ENCODE measurements around the gene COG8.

The COG8 gene

DNA sequence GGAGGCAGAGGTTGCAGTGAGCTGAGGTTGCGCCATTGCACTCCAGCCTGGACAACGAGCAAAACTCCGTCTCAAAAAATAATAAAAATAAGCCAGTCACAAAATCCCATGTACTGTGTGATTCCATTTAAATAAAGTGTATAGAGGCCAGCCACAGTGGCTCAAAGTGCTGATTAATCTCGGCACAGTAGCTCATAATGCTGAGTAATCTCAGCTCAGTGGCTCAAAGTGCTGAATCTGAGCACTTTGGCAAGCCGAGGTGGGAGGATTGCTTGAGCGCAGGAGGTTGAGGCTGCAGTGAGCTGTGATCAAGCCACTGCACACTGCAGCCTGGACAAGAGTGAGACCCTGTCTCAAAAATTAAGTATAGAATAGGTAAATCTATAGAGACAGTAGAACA is 7.3 kb upstream of the COG8 start:
- no peak for DNase-seq (ENCODE audit: low read depth)

DNA sequence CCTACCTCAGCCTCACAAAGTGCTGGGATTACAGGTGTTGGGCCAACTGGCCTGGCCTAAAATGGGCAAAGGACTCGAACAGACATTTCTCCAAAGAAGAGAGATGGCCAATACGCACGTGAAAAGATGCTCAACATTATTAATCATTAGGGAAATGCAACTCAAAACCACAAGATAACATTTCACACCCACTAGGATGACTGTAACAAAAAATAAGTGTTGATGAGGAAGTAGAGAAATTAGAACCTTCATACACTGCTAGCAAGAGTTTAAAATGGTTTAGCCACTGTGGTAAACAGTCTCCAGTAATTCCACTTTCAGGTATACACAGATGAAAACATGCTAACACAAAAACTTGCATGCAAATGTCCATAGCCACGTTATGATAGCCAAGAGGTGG is 6.6 kb upstream of the COG8 start:
- no peak for DNase-seq (ENCODE audit: low read depth)

DNA sequence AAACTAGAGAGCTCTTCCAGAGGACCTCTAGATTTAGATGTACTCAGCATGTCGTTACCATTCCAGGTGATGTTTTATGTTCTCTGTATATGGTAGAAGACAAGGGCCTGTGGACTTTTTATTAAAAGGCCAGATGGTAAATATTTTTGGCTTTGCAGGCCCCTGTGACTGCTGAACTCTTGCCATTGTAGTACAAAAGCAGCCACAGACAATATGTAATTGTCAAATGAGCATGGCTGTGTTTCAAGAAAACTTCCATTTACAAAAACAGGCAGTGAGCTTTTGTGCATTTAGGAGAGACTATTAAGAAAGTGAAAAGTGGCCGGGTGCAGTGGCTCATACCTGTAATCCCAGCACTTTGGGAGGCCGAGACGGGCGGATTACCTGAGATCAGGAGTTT is 4.8 kb upstream of the COG8 start:
- no peak for DNase-seq (ENCODE audit: low read depth)

DNA sequence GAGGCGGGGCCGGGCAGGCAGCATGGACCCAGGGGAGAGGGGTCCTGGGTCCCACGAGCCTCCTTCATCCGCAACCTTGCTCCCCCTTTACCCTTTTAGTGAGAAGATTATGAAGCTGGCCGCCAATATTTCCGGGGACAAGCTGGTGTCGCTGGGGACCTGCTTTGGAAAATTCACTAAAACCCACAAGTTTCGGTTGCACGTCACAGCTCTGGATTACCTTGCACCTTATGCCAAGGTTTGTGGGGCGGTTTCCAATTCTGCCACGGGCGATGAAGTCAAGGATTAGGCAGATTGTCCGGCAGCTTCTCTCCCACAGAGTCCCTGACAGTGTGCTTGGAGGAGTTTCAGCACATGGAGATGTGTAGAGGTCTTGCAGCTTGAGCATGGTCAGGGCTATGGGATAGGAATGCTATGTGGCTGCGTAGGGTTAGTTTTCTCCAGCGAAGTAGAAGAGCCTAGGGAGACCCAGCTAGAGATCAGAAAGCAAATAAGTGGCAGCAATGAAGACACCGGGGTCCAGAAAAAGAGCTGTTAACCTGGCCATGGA is 806 bp upstream of the COG8 start:
- DNase-seq (ENCODE audit: low read depth): no peak

DNA sequence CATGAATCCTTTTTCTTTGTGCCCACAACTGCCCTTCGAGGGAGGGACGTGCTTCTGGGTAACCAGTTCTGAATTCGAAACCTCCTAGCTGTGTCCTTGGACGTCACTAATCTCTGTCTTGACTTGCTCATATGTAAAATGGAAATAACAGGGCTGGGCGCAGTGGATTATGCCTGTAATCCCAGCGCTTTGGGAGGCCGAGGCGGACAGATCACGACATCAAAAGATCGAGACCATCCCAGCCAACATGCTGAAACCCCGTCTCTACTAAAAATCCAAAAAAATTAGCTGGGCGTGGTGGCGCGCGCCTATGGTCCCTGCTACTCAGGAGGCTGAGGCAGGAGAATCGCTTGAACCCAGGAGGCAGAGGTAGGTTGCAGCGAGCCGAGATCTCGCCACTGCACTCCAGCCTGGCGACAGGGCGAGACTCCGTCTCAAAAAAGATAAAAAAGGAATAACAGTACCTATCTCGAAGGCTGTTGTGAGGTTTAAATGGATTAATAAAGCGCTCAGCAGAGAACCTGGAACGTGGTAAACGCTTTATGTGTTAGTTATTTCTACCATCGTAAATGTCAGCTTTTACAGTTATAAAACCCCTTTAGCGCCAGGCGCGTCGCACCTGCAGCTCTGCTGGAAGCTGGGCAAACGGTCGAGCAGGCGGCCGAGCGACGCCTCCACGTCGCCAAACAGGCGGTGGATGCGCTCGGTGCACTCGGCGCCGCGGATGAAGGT is 641 bp downstream of the COG8 start:
- DNase-seq (ENCODE audit: low read depth): no peak

DNA sequence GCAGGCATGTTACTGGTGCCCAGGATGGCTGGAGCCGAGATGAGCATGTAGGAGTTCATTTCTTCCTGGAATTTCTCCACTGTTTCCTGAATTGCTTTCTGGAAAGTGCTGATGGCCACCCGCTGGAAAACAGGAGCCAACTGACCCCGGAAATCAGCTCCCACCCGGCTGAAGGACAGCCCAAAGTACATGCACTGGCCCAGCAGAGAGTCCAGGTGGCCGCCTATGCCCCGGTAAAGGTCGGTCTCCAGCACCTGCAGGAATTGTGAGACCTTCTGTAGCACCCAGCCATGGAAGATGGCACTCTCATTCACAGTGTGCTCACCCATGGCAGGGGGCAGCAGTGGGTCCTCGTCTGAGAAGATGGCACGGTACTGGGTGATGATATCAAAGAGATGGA is 4.7 kb downstream of the COG8 start:
- DNase-seq (ENCODE audit: low read depth): no peak

DNA sequence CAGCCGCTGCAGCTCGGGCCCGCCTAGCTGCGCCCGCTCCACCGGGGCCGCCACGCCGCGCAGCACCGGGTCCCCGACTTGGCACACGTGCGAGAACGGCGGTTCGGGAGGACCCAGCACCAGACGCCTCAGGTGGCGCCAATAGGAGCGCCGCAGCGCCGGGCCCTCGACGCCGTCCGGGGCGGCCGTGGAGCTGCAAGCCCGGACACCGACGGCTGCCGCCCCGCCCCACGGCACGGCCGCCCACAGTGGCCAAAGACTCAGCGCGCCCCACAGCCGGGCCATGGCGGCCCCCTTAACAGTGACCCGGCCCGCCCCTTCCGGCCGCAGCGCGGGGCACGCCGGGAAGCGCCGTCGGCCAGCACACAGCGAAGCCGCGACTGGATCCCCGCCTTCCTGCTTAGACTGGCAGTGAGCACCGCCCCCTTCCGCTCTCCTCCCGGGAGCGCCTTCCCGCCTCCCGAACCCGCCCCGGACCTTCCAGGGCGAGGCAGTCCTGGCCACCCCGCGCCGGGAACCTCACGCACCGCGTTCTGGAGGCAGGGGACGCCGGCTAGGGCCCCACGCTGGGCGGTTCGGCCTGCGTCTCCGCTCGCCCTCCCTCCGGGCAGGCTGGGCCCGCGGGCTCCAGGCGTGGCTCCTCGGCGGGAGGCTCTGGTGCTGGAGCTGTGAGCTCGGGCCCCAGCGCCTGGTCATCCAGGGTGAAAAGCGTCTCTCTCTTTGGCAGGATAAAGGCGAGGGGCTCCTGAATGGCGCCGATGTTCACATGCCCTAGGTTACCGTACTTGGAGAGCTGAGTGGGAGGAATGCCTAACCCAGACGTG is 8.9 kb downstream of the COG8 start, which contains the start of gene PDF:
PDF (minus strand) TSS at position 303 of the 824 bp plus-strand sequence; CDS start at position 285, 18 bp downstream.
- DNase-seq (ENCODE audit: low read depth): peak; percentile 81

DNA sequence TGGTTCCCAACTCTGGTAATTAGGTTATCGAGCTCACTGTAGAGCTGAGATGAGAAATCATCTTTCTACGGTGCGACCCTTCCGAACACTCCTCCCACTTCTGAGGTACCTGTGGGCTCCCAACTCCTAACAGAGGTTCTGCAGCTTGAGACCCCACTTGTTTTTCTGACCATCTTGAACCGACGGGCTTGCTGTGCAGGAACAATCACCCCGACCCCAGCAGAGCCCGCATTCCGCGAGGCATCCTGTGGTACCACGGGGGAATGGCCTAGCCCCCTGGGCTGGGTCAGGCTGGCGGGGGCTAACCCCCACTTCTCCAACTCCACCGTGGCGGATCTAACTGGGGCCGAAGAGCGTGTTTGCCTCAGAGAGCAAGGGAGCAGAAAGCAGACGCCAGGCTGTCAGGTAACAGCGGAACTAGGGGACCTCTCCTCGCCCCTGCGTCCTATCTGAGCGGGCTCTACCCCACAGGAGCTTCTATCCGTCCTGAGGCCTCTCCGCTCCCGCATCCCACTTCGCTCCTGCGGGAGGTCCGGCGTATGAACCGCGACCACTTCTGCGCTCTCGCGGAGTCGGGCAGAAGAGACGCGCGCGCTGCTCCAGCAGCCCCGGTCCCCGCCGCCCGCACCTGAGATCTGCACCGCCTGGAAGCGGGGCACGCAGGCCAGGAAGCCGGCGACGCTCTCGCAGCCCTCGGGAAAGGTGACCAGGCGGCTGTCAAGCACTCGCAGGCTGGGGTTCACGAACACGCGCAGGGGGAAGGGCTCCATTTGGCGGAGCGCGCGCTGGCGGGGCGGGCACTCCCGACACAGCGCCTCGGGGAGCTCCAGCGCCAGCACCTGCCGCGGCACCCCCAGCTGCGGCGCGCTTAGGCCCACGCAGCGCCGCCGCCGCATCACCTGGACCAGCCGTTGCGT is 9.7 kb downstream of the COG8 start:
- DNase-seq (ENCODE audit: low read depth): peak; percentile 47

DNA sequence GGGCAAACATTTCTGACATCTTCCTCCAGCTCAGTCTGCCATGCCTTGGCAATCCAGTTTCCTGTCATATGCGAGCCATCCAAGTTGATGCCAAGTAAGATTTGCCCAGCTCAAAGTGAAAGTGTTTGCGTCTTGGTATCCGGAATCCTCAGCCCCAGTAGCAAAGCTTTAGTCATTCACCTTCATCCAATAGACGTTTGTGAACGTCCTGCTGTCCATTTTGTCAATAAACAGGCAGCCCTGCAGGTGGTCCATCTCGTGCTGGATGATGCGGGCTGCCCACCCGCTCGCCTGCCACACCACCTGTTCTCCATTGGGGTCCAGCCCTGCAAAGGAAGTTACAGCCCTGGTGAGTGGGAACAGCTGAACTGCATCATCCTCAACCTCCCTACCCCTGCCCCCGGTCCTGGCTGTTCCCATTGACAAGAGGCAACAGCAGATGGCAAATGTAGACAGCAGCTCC is 10.5 kb downstream of the COG8 start:
- no peak for DNase-seq (ENCODE audit: low read depth)

DNA sequence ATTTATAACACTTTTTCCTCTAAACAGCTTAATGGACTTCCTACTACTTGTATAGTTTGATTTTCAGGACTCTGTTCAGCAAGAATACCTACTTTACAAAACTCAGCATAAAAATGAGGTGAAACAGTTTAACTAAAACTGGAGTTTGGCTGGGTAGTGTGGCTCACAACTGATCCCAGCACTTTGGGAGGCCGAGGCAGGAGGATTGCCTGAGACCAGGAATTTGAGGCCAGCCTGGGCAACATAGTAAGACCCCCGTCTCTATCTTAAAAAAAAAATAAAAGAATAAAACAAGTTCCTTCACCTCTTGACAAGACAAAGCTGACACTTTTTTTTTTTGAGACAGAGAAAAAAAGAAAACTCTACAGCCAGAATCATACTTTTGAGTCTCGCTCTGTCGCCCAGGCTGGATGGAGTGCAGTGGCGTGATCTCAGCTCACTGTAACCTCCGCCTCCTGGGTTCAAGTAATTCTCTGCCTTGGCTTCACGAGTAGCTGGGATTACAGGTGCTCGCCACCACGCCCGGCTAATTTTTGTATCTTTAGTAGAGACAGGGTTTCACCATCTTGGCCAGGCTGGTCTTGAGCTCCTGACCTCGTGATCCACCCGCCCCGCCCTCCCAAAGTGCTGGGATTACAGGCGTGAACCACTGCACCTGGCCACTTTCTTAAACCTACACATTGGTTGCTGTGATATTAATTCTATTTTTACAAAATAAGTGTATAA is 11.6 kb downstream of the COG8 start:
- DNase-seq (ENCODE audit: low read depth): no peak

DNA sequence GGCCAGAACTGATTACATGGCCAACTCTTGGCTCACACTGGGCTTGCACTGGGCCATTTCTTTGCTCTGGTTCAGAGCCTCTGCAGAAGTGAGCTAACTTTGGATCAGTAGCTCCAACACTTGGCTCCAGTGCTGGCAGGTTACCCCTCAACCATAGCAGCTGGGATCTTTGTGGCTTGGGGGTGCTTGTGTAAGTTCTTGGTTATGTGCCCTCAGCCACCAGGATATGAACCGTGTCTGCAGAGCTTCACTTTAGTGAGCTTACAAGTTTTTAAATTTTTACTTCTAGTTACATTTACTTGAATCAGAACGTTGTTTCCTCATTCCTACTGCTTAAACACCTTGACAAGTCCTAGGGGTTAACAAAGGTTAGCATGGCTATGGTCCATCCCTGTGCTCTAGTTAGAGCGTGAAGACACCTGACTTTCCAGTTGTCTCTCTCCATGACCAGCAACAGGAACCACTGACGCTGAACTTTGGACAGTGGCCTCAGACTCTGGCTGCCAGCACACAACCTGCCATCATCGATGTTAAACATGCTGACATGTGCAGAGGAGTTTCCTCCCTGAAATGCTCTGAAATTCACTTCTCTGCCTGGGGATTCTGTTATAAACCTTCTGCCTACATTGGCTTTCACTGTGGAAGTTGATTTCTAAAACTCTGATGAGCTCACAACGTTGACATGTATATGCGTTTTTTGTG is 13.0 kb downstream of the COG8 start:
- DNase-seq (ENCODE audit: low read depth): no peak

DNA sequence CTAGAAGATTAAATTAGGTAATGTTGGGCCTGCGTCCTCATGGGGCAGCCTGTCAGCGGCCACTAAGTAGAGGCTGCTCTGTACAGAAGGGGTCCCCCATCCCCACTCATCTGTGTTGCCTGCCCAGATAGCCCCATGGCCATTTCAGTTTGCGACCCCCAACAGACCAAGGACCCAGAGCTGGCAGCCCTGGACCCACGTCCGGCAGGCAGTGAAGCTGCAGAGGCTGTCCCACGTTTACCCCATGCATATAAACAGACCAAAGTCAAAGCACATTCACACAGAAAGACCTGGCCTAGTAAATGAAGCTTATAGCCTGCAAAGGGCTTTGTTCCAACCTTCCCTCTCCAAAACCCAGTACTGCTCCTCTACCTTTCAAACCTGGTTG is 13.6 kb downstream of the COG8 start:
- no peak for DNase-seq (ENCODE audit: low read depth)

DNA sequence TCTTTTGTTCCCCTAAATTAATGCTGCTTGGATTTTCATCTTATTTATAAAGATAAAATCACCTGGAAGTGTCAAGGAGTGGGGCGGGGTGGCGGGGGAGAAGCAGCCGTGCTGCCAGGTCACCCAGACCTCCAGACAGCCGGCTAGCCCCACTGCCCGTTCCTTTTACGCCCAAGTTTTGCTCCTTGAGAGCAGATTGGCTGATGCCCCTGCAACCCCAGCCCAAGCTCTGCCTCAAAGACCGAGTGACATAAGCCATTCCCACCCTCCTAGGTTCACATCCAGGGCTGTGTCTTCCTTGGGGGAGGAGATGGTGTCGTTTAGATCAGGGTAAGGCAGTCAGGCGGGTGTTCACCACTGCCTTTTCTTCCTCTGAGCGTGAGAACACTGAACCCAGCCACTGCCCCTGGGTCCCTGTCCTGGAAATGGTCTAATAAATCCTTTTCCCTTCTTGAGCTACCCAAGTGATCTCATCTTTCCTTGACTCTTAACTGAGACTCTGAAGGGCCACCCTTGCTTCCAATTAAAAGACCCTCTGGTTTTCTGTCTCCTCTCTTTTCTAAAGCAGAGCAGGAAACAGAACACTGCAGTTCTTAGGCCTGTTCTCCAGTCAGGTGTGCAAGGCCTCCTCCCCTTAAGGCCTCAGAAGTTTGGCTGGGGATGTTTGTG is 14.6 kb downstream of the COG8 start:
- no peak for DNase-seq (ENCODE audit: low read depth)

DNA sequence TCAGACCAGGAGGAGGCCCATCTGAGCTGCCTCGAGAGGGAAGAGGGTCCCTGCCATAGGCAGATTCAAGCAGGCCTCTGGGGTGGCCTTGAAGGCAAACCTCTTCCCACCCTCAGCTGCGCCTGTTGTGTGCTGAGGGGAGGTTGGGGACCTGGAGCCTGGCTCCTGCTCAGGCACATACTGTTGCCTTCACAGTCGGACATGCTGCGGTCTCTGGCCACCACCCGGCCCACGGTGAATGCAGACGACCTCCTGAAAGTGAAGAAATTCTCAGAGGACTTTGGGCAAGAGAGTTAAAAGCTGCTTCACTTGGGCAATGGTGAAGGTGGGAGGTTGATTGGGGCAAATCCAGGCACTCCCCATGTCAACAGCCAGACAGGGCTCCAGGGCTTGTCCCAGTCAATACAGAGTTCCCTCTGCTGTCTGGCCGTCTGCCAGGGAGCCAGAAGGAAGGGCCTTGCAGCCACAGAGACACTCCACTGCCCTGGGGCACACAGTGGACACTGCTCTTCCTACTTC is 15.3 kb downstream of the COG8 start:
- no peak for DNase-seq (ENCODE audit: low read depth)

DNA sequence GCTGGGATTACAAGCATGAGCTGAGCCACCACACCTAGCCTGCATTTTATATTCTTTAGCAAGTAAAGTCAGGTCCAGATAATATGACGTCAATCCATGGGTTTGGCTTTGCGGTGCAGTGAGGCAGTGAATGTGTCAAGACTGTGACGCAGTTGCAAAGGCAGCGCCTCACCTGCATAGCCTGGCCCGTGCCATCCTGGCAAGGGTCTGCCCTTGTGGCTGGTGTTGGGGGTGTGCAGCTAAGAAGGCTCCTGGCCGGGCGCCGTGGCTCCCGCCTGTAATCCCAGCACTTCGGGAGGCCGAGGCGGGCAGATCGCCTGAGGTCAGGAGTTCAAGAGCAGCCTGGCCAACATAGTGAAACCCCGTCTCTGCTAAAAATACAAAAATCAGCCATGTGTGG is 15.9 kb downstream of the COG8 start:
- DNase-seq (ENCODE audit: low read depth): no peak

DNA sequence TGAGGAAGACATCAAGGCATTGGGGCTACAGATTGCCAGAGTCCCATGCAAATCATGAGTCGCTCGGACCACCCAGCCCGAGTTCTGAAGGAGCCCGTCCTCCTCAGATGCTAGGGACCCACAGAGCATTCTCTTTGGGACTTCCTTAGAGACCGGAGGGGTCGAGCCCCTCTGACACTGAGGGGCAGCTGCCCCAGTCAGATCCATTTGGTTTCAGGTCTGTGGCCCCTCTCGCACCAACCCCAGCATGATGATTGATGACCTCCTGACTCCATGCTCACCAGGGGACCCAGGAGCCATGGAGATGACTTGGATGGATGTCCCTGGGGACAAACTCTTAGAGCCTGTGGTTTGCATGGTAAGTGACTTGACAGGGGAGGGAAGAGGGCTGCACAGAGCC is 17.0 kb downstream of the COG8 start:
- DNase-seq (ENCODE audit: low read depth): no peak

DNA sequence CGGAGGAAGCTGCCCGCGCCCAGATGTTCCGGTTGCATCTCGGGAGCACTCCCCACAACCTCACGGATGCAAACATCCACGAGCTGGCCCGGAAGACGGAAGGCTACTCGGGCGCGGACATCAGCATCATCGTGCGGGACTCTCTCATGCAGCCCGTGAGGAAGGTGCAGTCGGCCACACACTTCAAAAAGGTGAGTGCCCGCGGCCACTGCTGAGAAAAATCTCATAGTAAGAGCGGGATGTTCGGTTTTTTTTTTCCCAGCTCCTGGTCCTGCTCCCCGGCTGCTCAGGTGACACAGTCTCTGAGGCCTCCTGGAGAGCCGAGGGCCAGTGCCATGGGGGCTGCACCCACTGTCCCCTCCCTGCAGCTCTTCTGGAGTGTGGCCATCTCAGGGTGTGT is 18.3 kb downstream of the COG8 start:
- no peak for DNase-seq (ENCODE audit: low read depth)

DNA sequence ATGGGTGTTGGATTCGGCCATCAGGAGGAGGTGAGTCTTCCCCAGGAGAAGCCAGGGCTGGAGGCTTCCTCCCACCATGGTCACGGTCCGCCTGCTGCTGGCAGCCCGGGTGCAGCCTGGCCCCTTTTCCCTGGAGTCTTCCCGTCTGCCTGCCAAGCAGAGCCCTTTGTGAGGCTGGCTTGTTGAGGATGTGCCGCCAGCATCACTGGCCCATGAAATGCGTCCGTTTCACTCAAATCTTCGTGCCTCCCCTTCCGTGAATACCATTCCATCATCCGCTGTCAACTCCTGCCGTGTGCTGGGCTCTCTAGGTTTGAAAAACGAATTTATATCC is 18.7 kb downstream of the COG8 start:
- no peak for DNase-seq (ENCODE audit: low read depth)

DNA sequence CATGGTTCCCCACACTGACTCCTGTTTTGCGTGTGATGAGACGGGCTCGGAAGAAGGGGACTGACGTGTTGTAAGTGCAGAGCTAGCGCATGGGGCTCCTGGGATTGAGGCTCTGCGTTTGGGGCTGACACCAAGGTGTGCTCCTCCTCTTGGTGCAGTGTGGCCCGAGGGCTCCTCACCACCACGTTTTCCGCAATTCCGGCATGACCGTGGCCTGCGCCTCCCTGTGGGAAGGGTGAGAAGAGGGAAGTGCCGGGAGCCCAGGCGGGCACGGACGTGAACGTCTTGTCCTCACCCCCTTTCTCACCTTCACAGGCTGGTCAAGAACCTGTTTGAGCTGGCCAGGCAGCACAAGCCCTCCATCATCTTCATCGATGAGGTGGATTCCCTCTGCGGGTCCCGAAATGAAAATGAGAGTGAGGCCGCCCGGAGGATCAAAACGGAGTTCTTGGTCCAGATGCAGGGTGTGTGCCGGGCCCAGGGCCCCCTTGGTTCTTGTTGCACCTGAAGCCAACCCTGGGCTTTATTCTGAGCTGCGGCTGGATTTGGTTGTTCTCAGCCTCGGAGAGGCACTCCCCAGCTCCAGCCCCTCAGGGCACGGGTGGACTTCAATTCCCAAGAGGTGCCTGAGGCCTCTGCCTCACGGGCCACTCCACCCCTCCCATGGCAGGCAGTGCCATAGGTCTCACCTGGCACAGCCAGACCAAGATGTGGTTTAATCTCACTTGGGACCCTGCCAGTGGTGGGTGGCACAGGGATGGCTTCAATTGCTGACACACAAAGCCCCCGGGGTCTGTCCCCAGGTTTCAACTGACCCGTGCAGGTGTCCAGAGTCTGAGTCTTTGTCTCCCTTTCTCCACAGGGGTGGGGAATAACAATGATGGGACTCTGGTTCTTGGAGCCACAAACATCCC is 19.3 kb downstream of the COG8 start:
- DNase-seq (ENCODE audit: low read depth): no peak
